IPS-20b (cell line): ENCODE results near the gene LYPD4.

ENCODE experiments used
- H3K27ac ChIP-seq: one replicate; pipeline ENCODE4 v1.5.1; 2013; ENCODE audit warnings: low read length
- H3K27me3 ChIP-seq: 2 replicates; pipeline ENCODE4 v1.6.1; 2013; ENCODE audit warnings: mild to moderate bottlenecking, low read length, inconsistent platforms; ENCODE audit not compliant: insufficient read depth
- H3K36me3 ChIP-seq: 2 replicates; pipeline ENCODE4 v1.6.1; 2013; ENCODE audit warnings: low read depth, mild to moderate bottlenecking, inconsistent platforms, low read length, moderate library complexity; ENCODE audit not compliant: insufficient read depth
- H3K4me1 ChIP-seq: 2 replicates; pipeline ENCODE4 v1.6.1; 2013; ENCODE audit warnings: mild to moderate bottlenecking, control low read depth, inconsistent platforms, low read length, moderate library complexity; ENCODE audit not compliant: insufficient read depth
- H3K4me3 ChIP-seq: 2 replicates; pipeline ENCODE4 v1.5.1; 2013; ENCODE audit warnings: mild to moderate bottlenecking, low read length, inconsistent platforms
- H3K9ac ChIP-seq: 2 replicates; pipeline ENCODE4 v1.6.1; 2013; ENCODE audit warnings: low read depth, mild to moderate bottlenecking, inconsistent platforms, low read length, moderate library complexity
- H3K9me3 ChIP-seq: 2 replicates; pipeline ENCODE4 v1.6.1; 2013; ENCODE audit warnings: mild to moderate bottlenecking, low read depth, low read length, inconsistent platforms; ENCODE audit not compliant: insufficient read depth

LYPD4 gene

GRCh38 chr19:41847351-41848105 is 3.0 kb upstream of the LYPD4 start:
- H3K9ac ChIP-seq = no peak overlapping the region
- no peak overlapping the region for H3K4me3 ChIP-seq
- no peaks in the 10 kb centered on the region for H3K9me3 ChIP-seq
- H3K27ac ChIP-seq = no peak overlapping the region
- H3K27me3 ChIP-seq = no peaks in the 10 kb centered on the region
- H3K36me3 ChIP-seq = no peaks in the 10 kb centered on the region
- H3K4me1 ChIP-seq = peaks cover 5% of the 10 kb centered on the region; the same call in 1 of the 2 replicates

DNA sequence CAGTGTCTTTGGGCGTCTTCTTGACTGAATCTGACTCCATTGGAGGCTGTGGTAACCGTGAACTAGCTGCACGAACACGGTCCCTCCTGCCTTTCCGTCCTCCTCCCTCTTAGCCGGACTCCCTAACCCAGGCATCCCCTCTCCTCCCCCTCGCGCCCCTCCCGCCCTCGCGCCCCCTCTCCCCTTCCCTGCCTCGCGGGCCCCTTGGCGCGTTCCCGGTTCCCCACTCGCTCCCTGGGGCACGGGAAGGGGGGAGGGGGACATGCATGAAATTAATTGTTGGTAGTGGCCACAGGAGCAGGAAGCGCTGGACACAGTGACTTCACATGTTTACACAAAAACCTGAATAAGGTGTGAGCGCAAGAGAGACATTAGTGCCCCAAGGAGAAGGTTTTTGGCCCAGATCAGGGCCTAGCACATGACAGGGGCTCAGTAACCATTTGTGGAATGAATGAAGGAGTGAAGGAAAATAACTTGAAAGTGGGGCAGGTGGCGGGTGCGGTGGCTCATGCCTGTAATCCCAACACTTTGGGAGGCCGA is 638 bp upstream of the LYPD4 start:
- Histone ChIP-seq H3K9ac (no peak overlapping the region), H3K9me3 (no peaks in the 10 kb centered on the region), H3K36me3 (no peaks in the 10 kb centered on the region), H3K27ac (no peak overlapping the region), H3K27me3 (no peaks in the 10 kb centered on the region), H3K4me1 (no peaks in the 10 kb centered on the region), H3K4me3 (no peak overlapping the region)

DNA sequence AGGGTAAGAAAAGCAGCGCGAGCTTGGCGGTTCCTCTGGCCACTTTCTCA is 343 bp upstream of the LYPD4 start, which contains the start of gene DMRTC2:
Gene DMRTC2 (plus strand): TSS at position 42 of the 50 bp plus-strand sequence. CDS start 2,387 bp downstream, outside the sequence.
- Histone ChIP-seq H3K4me3 (no peak within 1 kb of the TSS), H3K9ac (no peak within 1 kb of the TSS), H3K27me3 (no peaks in the 10 kb centered on the region), H3K36me3 (no peaks in the 10 kb centered on the region), H3K9me3 (no peaks in the 10 kb centered on the region), H3K27ac (no peak within 1 kb of the TSS), H3K4me1 (no peaks in the 10 kb centered on the region)

- Histone ChIP-seq H3K4me3 (no peak overlapping the region), H3K9me3 (no peaks in the 10 kb centered on the region), H3K36me3 (no peaks in the 10 kb centered on the region), H3K27ac (no peak overlapping the region), H3K27me3 (peaks cover 7% of the 10 kb centered on the region; the same call in 1 of the 2 replicates), H3K9ac (no peak overlapping the region), H3K4me1 (no peaks in the 10 kb centered on the region)
Observed at GRCh38 chr19:41843371-41843770, 1.1 kb downstream of the LYPD4 start.

DNA sequence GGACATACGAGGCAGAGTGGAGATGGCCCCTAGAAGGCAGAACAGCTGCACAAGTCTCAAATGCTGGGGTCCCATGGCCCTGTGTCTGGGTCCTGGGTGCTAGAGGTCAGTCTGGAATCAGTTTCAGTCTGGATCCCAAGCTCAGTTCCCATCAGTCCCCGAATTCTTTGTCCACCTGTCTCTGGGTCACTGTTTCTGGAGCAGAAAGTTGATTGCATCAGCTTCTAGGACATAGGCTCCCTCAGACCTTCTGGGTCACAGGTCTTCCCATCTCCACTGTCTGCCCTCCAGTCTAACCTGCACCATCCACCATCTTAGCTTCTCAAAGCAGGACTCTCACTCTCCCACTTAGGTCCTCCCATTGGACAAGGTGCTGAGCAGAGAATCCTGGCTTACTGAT is 5.3 kb downstream of the LYPD4 start:
- Histone ChIP-seq H3K27ac (no peak overlapping the region), H3K27me3 (peaks cover 7% of the 10 kb centered on the region; the same call in 1 of the 2 replicates), H3K36me3 (no peaks in the 10 kb centered on the region), H3K9me3 (no peaks in the 10 kb centered on the region), H3K4me3 (no peak overlapping the region), H3K4me1 (no peaks in the 10 kb centered on the region), H3K9ac (no peak overlapping the region)

- Histone ChIP-seq H3K27me3 (peaks cover 7% of the 10 kb centered on the region; the same call in 1 of the 2 replicates), H3K9ac (no peak overlapping the region), H3K4me1 (no peaks in the 10 kb centered on the region), H3K36me3 (no peaks in the 10 kb centered on the region), H3K9me3 (no peaks in the 10 kb centered on the region), H3K4me3 (no peak overlapping the region), H3K27ac (no peak overlapping the region)
Observed at GRCh38 chr19:41837981-41838708, 6.3 kb downstream of the LYPD4 start.

- Histone ChIP-seq H3K27ac (no peak overlapping the region), H3K27me3 (no peaks in the 10 kb centered on the region), H3K9ac (no peak overlapping the region), H3K36me3 (no peaks in the 10 kb centered on the region), H3K4me1 (no peaks in the 10 kb centered on the region), H3K4me3 (no peak overlapping the region), H3K9me3 (no peaks in the 10 kb centered on the region)
Observed at GRCh38 chr19:41821003-41821735, 23.3 kb downstream of the LYPD4 start.

GRCh38 chr19:41816761-41817160 is 27.7 kb downstream of the LYPD4 start:
- no peak overlapping the region for H3K4me3 ChIP-seq

DNA sequence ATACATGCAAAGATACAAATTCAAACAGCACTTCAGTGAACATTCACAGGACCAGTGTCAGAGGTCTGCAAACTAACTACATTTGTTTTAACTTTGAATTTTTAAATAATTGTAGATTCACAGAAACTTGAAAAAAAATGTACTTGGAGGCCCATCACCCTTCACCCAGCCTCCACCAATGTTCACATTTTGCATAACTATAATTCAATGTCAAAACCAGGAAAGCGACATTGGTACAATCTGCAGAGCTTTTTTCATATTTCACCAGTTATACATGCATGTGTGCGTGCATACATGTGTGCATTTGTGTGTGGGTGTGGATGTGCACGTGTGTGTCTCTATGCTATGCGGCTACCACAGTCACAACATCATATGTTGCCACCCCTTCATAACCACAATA is 29.2 kb downstream of the LYPD4 start:
- no peak overlapping the region for H3K9ac ChIP-seq
- H3K4me1 ChIP-seq = no peaks in the 10 kb centered on the region
- no peaks in the 10 kb centered on the region for H3K9me3 ChIP-seq
- H3K27me3 ChIP-seq = no peaks in the 10 kb centered on the region
- no peak overlapping the region for H3K27ac ChIP-seq
- H3K4me3 ChIP-seq = no peak overlapping the region
- no peaks in the 10 kb centered on the region for H3K36me3 ChIP-seq

More at GRCh38 chr19:41816761-41817160, 27.7 kb downstream of the LYPD4 start:
- H3K9ac ChIP-seq = no peak overlapping the region
- no peaks in the 10 kb centered on the region for H3K36me3 ChIP-seq
- H3K4me1 ChIP-seq = no peaks in the 10 kb centered on the region
- no peak overlapping the region for H3K27ac ChIP-seq
- H3K27me3 ChIP-seq = no peaks in the 10 kb centered on the region
- no peaks in the 10 kb centered on the region for H3K9me3 ChIP-seq

- H3K27ac ChIP-seq = no peak overlapping the region
- H3K36me3 ChIP-seq = no peaks in the 10 kb centered on the region
- H3K4me3 ChIP-seq = no peak overlapping the region
- no peaks in the 10 kb centered on the region for H3K4me1 ChIP-seq
- no peaks in the 10 kb centered on the region for H3K9me3 ChIP-seq
- no peak overlapping the region for H3K9ac ChIP-seq
- H3K27me3 ChIP-seq = no peaks in the 10 kb centered on the region
Observed at GRCh38 chr19:41813911-41814310, 30.6 kb downstream of the LYPD4 start.

DNA sequence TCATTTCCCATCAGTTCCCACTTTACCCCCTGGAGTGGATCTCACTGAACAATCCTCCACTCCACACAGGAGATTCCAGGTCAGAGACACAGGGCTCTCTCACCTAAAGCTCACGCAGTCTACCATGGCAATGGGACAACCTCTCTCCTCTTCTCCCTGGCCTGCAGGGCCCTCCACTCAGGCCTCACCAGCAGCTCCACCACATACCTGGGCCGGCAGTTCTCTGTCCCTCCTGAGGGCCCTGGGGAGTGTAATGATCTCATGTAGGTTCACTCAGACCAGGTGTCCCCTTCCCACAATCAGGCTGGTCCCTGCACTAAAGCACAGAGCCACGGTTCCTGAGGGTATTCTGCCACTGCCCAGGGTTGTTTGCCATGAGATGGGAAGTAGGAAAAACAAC is 32.5 kb downstream of the LYPD4 start:
- Histone ChIP-seq H3K9me3 (no peaks in the 10 kb centered on the region), H3K4me3 (no peak overlapping the region), H3K27ac (no peak overlapping the region), H3K4me1 (no peaks in the 10 kb centered on the region), H3K27me3 (no peaks in the 10 kb centered on the region), H3K36me3 (no peaks in the 10 kb centered on the region), H3K9ac (no peak overlapping the region)

GRCh38 chr19:41811036-41811435 is 33.4 kb downstream of the LYPD4 start:
- Histone ChIP-seq H3K4me1 (no peaks in the 10 kb centered on the region), H3K27ac (no peak overlapping the region), H3K4me3 (no peak overlapping the region), H3K9ac (no peak overlapping the region), H3K36me3 (no peaks in the 10 kb centered on the region), H3K9me3 (no peaks in the 10 kb centered on the region), H3K27me3 (no peaks in the 10 kb centered on the region)
